Neutrophil (primary cell): Measurements from ENCODE around the gene NRG3.

Experiments used
- H3K27ac ChIP-seq: fragments of 200-600 bp; sonication (generic); 2 replicates; pipeline ENCODE4 v1.5.1; 2016; ENCODE audit warnings: mild to moderate bottlenecking, moderate library complexity
- H3K27me3 ChIP-seq: fragments of 200-600 bp; sonication (generic); 2 replicates; pipeline ENCODE4 v1.6.0; 2016; ENCODE audit warnings: mild to moderate bottlenecking
- H3K36me3 ChIP-seq: fragments of 200-600 bp; sonication (generic); 2 replicates; pipeline ENCODE4 v1.5.1; 2017
- H3K4me1 ChIP-seq, 2 experiments: fragments of 200-600 bp in 1 of 2; sonication (generic) in 1 of 2; 1 replicate in 1 of 2; 2 replicates in 1 of 2; pipeline versions ENCODE4 v1.5.1 to v1.6.1; 2013 to 2016; ENCODE audit warnings: low read depth in 1 of 2, low read length in 1 of 2, mild to moderate bottlenecking in 1 of 2, moderate library complexity in 1 of 2; ENCODE audit not compliant: control insufficient read depth in 1 of 2, insufficient read depth in 1 of 2
- H3K4me3 ChIP-seq, 2 experiments: fragments of 200-600 bp in 1 of 2; sonication (generic) in 1 of 2; 1 replicate in 1 of 2; 2 replicates in 1 of 2; pipeline ENCODE4 v1.5.1; 2013 to 2016; ENCODE audit warnings: low read depth in 1 of 2, low read length in 1 of 2, mild to moderate bottlenecking in 1 of 2, moderate library complexity in 1 of 2
- H3K9me3 ChIP-seq: fragments of 200-600 bp; sonication (generic); 2 replicates; pipeline ENCODE4 v1.5.1; 2016
- CTCF ChIP-seq: fragments of 200-600 bp; sonication (generic); IDR thresholded peaks from 2 replicates; pipeline ENCODE4 v1.5.1; 2016; ENCODE audit warnings: antibody characterized with exemption

Gene NRG3

GRCh38 chr10:82161264-82161663 is 286.3 kb downstream of the NRG3 start:
- Histone ChIP-seq H3K27me3 (no peaks in the 10 kb centered on the region), H3K9me3 (no peaks in the 10 kb centered on the region), H3K27ac (no peak overlapping the region), H3K4me1 (no peaks in the 10 kb centered on the region), H3K36me3 (no peaks in the 10 kb centered on the region), H3K4me3 (no peak overlapping the region)
- no peak for TF ChIP-seq CTCF

- Histone ChIP-seq H3K4me3 (no peak overlapping the region), H3K4me1 (no peaks in the 10 kb centered on the region), H3K36me3 (no peaks in the 10 kb centered on the region), H3K27ac (no peak overlapping the region), H3K27me3 (no peaks in the 10 kb centered on the region), H3K9me3 (no peaks in the 10 kb centered on the region)
- TF ChIP-seq CTCF, result no peak
These were observed 287.7 kb downstream of the NRG3 start for GRCh38 chr10:82162549-82163195.

- no peaks in the 10 kb centered on the region for H3K27me3 ChIP-seq
- H3K4me3 ChIP-seq, result no peak overlapping the region
- no peak for TF ChIP-seq CTCF
- no peaks in the 10 kb centered on the region for H3K9me3 ChIP-seq
- H3K27ac ChIP-seq, result no peak overlapping the region
- H3K36me3 ChIP-seq, result no peaks in the 10 kb centered on the region
- no peaks in the 10 kb centered on the region for H3K4me1 ChIP-seq
These were observed 296.9 kb downstream of the NRG3 start for GRCh38 chr10:82171899-82172298.

GRCh38 chr10:82176587-82176986 is 301.6 kb downstream of the NRG3 start:
- TF ChIP-seq CTCF, result no peak
- Histone ChIP-seq H3K4me1 (no peaks in the 10 kb centered on the region), H3K27ac (no peak overlapping the region)

GRCh38 chr10:82190432-82191260 is 315.7 kb downstream of the NRG3 start:
- Histone ChIP-seq H3K36me3 (no peaks in the 10 kb centered on the region), H3K27ac (no peak overlapping the region), H3K4me1 (no peaks in the 10 kb centered on the region), H3K4me3 (no peak overlapping the region), H3K9me3 (no peaks in the 10 kb centered on the region), H3K27me3 (no peaks in the 10 kb centered on the region)
- no peak for TF ChIP-seq CTCF

More at GRCh38 chr10:82176587-82176986, 301.6 kb downstream of the NRG3 start:
- H3K36me3 ChIP-seq, result no peaks in the 10 kb centered on the region
- H3K4me3 ChIP-seq, result no peak overlapping the region
- H3K27me3 ChIP-seq, result no peaks in the 10 kb centered on the region
- no peaks in the 10 kb centered on the region for H3K9me3 ChIP-seq
